ENCODE measurements around the gene FAM13C. TPM values are rescaled to one million over a fixed set of nuclear protein-coding genes. Genes with fewer than 3 reads are reported as not detected.
A peak's percentile ranks its signal among the peaks of the same experiment; 100 is the strongest.

Gene FAM13C
- total and polyA plus RNA-seq, 7 donors, result 1.0 to 31.7 (median 13.1) TPM

DNA sequence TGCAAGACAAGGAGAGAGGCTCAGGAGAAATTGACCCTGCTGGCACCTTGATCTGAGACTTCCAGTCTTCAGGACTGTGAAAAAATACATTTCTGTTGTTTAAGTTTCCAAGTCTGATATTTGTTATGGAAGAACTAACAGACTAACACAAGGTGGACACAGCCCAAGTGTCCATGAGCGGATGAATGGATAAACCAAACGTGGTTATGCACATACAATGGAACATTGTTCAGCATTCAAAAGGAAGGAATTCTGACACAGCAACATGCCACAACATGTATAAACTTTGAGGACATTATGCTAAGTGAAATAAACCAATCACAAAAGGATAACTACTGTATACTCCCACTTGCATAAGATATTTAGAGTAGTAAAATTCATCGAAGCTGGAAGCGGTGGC is 76.5 kb downstream of the FAM13C start:
- Histone ChIP-seq H3K9me3 (no peaks in the 10 kb centered on the region), H3K27ac (peak overlapping the region; percentile 82)
- no peak for ATAC-seq

DNA sequence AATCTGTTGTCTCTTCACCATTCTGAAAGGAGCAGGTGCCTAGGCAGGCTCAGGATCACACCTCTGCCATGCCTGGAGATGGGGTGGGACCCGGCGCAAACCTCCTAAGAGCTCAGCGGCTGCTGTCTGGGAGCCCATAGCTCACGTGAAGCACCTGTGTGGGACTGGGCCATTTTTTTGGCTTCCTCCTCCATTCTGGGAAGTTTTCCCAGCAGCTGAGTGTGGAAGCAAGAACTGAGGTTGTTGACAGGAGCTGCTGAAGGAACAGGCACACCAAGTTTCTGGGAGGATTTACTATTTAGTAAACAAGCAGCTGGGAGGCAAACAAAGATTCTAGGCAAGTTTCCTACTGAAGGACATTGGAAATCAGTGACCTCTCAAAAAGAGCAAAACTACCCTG is 77.3 kb downstream of the FAM13C start:
- 47 to 63% (median 54%) methylated on average over 4 of the region's 4 CpGs for WGBS, 3 donors
- Histone ChIP-seq H3K4me3 (peak overlapping the region; percentile 49), H3K27ac (peak overlapping the region; percentile 82), H3K9me3 (no peaks in the 10 kb centered on the region), H3K36me3 (ENCODE audit: insufficient read depth in 1 of 2, low read depth in 1 of 2) (no peaks in the 10 kb centered on the region), H3K27me3 (ENCODE audit: insufficient read depth in 3 of 3, low read length in 2 of 3) (no peaks in the 10 kb centered on the region), H3K4me1 (peaks cover 44% of the 10 kb centered on the region)
- ATAC-seq (peak in 2 of 4 donors; percentile 8 to 62), DNase-seq (no peak)
- intact Hi-C loops (cut with DNase I), result no loop called here
- TF ChIP-seq, protein P1, sequence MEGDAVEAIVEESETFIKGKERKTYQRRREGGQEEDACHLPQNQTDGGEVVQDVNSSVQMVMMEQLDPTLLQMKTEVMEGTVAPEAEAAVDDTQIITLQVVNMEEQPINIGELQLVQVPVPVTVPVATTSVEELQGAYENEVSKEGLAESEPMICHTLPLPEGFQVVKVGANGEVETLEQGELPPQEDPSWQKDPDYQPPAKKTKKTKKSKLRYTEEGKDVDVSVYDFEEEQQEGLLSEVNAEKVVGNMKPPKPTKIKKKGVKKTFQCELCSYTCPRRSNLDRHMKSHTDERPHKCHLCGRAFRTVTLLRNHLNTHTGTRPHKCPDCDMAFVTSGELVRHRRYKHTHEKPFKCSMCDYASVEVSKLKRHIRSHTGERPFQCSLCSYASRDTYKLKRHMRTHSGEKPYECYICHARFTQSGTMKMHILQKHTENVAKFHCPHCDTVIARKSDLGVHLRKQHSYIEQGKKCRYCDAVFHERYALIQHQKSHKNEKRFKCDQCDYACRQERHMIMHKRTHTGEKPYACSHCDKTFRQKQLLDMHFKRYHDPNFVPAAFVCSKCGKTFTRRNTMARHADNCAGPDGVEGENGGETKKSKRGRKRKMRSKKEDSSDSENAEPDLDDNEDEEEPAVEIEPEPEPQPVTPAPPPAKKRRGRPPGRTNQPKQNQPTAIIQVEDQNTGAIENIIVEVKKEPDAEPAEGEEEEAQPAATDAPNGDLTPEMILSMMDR (IDR thresholded peaks at IDR 0.05), result no peak

More for the DNA sequence above, 76.5 kb downstream of the FAM13C start:
- TF ChIP-seq, protein P1 (IDR thresholded peaks at IDR 0.05), result no peak
- 82 to 88% (median 85%) methylated on average over 4 of the region's 4 CpGs for WGBS, 3 donors
- no peak for DNase-seq
- H3K4me1 ChIP-seq, result peaks cover 37% of the 10 kb centered on the region
- no peaks in the 10 kb centered on the region for H3K36me3 ChIP-seq (ENCODE audit: insufficient read depth in 1 of 2, low read depth in 1 of 2)
- no peak overlapping the region for H3K4me3 ChIP-seq
- intact Hi-C loops (cut with DNase I), result no loop called here
- no peaks in the 10 kb centered on the region for H3K27me3 ChIP-seq (ENCODE audit: insufficient read depth in 3 of 3, low read length in 2 of 3)

DNA sequence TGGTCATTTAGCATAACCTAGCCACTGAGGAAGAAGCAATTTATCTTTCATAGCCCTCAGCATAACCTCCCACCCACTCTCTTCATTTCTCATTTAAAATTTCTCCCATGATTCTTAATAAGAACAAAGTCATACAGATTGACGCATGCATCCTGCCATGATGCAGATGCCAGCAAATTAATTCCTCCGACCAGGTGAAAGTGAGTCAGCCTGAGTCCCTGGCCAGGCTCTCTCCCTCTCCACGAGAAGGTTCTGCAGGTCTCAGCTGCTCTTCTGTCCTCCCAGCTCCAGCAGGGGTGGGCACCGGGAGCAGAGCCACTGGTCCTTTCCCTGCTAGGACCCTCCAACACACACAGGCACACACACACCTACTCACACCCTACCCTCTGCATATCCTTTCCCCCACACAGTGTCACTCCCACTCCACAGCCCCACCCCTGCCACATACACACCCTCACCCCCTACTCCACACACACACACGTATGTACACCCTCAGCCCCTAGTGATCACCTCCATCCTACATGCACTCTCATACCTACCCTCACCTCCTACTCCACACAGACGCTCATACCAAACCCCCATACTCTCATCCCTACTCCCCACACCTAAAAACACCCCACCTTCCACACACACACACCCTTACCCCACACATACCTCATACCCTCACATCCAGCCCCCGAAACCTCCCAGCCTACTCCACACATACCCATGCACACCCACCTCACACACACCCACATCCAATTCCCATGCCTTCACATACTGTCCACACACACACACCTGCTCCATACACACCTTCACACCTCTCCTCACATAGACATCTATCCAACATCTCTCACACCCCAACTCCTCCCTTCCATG is 78.0 kb downstream of the FAM13C start:
- Histone ChIP-seq H3K36me3 (ENCODE audit: insufficient read depth in 1 of 2, low read depth in 1 of 2) (no peaks in the 10 kb centered on the region), H3K4me3 (peak overlapping the region; percentile 49), H3K9me3 (no peaks in the 10 kb centered on the region), H3K27ac (peak overlapping the region; percentile 82), H3K27me3 (ENCODE audit: insufficient read depth in 3 of 3, low read length in 2 of 3) (no peaks in the 10 kb centered on the region), H3K4me1 (peaks cover 50% of the 10 kb centered on the region)
- TF ChIP-seq, protein P1 (IDR thresholded peaks at IDR 0.05), result no peak
- DNase-seq (no peak), ATAC-seq (peak; percentile 73 to 79 (median 77))
- intact Hi-C loops (cut with DNase I), result no loop called here
- 45 to 58% (median 58%) methylated on average over 7 of the region's 7 CpGs for WGBS, 3 donors

DNA sequence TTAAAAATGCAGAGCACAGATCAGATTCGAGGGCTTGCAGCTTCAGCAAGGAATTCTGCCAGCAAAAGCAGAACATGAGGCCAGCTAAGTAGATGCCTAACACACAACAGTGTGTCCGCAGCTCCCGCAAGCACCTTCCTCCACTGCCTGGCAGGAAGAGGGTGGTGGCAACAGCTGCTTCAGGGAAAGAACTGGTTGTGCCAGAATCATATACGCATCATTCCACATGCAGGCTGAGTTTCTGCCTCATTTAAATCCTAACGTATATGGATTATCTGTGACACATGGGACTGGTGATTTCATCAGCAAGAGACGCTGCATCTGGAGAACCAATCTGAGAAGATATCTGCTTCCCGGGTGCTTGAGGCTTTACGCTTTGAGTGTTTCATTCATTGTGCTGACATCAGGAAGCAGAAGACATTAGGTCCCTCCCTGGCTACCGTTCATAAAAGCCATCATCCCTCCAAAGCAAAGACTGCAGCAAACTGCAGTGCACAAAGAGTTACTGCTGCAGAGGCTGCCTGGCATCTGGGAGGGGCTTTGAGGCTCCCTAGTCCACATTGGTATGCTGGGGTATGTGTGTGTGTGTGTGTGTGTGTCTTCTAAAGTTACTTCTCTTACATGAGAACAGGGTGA is 78.8 kb downstream of the FAM13C start:
- ATAC-seq (peak; percentile 69 to 79 (median 76)), DNase-seq (peak; percentile 18 to 54)
- intact Hi-C loops (cut with DNase I), result no loop called here
- H3K27me3 ChIP-seq (ENCODE audit: insufficient read depth in 3 of 3, low read length in 2 of 3), result no peaks in the 10 kb centered on the region
- H3K4me1 ChIP-seq, result peaks cover 50% of the 10 kb centered on the region
- WGBS, 3 donors, result 24 to 27% (median 25%) methylated on average over 9 of the region's 9 CpGs
- H3K27ac ChIP-seq, result peak overlapping the region; percentile 82
- H3K36me3 ChIP-seq (ENCODE audit: insufficient read depth in 1 of 2, low read depth in 1 of 2), result no peaks in the 10 kb centered on the region
- peak overlapping the region; percentile 49 for H3K4me3 ChIP-seq
- TF ChIP-seq, protein P1 (IDR thresholded peaks at IDR 0.05), result no peak
- H3K9me3 ChIP-seq, result no peaks in the 10 kb centered on the region
